HG03520 (cell line): ENCODE measurements around the gene DGAT2.

Experiments used
- ATAC-seq: cut with Tn5 transposase; IDR thresholded peaks from one replicate; pipeline ENCODE4 v1.9.1; 2021; ENCODE audit warnings: mild to moderate bottlenecking, moderate library complexity; ENCODE audit not compliant: unreplicated experiment

Gene DGAT2

GRCh38 chr11:75797792-75798191 lies 29.2 kb downstream of the DGAT2 start:
- ATAC-seq: no peak

- ATAC-seq: no peak
Observed at GRCh38 chr11:75800136-75800675, 31.6 kb downstream of the DGAT2 start.

DNA sequence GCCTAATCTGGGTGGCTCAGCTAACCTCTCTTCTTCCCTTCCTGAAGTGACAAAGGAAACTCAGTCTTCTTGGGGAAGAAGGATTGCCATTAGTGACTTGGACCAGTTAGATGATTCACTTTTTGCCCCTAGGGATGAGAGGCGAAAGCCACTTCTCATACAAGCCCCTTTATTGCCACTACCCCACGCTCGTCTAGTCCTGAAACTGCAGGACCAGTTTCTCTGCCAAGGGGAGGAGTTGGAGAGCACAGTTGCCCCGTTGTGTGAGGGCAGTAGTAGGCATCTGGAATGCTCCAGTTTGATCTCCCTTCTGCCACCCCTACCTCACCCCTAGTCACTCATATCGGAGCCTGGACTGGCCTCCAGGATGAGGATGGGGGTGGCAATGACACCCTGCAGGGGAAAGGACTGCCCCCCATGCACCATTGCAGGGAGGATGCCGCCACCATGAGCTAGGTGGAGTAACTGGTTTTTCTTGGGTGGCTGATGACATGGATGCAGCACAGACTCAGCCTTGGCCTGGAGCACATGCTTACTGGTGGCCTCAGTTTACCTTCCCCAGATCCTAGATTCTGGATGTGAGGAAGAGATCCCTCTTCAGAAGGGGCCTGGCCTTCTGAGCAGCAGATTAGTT lies 32.3 kb downstream of the DGAT2 start:
- no peak for ATAC-seq

DNA sequence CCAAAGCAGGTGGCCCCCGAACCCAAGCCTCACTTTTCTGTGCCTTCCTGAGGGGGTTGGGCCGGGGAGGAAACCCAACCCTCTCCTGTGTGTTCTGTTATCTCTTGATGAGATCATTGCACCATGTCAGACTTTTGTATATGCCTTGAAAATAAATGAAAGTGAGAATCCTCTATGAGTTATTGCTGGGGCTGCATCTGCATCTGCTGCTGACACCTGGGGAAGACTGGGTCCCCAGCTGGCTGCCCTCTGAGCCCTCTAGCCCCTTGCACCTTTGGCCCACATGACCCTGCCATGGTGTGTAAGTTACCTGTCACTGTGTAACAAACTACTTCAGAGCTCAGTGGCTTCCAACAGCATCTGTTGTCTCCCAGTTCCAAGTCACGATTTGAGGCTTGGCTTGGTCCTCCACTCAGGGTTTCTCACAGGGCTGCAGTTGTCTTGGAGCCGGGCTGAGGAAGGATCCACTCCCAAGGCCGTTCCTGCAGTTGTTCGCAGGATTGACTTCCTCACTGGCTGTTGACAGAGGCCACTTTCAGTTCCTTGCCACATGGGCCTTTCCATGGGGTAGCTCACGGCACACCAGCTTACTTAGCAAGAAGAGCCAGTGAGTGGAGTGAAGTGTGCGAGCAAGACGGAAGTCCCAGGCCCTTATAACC lies 32.9 kb downstream of the DGAT2 start:
- ATAC-seq: no peak

DNA sequence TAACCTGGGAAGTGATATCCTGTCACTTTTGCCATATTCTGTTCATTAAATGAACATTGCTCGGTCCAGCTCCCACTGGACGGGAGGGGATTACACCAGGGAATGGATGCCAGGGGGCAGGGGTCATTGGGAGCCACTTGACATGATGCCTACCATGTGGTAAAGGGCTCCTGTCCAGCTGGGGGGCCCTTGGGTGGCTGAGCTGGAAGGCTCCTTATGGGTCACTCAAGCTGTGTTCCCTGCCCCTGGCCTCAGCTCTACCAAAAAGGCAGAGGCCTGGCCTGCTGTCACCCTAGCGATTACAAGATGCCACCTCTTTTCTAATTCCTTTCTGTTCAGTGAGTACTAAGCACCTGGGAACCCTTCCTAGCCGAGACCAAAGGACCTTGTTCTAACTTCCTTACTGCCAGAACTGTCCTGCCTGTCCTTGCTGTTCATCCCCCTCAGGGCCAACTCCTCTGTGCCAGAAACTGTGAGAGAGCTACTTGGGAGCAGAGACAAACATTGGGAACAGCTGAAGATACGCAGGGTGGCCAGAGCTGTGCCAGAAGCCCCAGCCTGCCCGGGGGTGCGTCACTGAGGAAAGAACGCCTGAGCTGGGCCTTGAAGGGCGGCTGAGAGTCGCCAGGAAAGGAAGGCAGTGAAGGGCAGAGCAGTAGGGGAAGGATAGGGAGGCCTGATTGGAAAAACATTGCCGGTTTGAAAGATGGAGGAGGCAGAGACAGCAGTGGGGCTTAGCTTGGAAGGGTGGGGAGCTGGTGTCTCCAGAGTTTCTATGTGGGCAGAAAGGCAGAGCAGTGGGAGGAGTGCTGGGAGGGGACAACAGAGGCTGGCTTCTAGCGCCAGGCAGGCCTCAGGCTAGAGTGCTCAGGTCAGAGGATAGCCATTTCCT lies 33.7 kb downstream of the DGAT2 start:
- no peak for ATAC-seq

DNA sequence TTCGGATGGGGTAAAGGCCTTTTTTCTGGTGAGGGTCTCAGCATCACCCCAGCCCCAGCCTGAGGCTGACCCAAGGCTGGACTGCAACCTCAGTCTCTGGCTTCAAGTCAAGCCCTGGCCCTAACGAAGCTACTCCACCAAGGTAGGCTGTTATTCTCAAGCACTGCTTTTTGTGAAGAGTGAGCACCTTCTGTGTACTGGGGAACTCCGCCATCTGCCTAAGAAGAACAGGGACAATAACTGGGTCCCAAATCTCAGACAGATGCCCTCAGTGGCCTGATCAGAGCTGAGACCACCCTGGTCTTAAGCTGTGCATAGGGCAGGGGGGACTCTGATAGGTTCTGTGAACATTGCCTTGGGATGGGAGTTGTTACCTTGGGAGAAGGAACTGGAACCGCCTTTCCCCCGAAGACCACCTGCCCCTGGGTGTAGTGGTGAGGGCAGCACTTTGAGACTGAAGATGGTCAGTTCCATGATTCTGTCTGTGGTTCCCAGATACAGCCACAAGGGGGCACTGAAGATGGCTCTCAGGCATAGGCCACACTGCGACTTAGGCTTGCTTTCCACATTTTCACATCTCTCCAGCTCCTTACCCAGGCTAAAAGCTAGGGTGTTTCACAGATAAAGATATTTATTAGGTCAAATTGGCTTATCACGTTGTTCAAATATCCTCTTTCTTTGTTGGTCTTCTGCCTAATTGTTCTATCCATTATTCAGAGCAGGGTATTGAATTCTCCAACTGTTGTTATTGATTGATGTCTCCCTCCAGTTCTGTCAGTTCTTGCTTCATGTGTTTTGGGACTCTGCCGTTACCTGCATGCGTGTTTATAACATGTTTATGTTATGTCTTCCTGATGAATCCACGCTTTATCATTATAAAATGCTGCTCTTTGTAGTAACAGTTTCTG lies 34.6 kb downstream of the DGAT2 start:
- no peak for ATAC-seq

DNA sequence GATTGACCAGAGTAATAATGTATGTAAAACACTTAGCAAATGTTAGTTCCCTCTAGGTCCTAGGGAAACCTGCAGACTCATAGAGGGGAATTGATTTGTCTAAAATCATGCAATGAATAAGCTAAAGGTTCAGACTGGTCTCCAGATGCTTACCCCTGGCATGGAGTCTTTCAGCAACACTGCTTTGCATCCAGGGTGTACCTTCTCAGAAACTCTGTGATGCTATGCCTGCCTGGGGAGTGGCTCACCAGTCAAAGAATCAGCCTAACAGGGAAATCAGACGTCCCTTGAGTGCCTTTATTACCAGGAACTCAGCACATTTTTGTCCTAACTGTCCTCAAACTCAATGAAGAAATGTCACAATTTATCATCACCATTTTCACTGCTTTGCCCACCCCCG lies 40.5 kb downstream of the DGAT2 start:
- ATAC-seq: no peak

DNA sequence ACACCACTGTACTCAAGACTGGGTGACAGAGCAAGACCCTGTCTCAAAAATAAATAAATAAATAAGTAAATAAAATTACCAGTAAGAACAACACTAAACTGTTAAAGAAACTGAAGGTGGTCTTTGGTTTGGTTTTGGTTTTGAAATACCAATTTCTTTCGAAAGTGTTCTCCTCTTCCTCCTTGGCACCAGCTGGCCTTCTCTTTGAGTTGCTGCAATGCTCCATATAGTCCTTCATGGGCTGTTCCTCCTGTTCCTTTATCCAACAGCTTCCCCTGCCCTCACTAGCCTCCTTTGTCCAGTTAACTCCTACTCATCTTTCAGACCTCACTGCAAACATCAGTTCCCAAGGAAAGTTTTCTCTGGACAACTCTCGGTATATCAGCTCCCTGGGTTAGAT lies 41.4 kb downstream of the DGAT2 start:
- no peak for ATAC-seq

- peak; percentile 17 for ATAC-seq
Observed at GRCh38 chr11:75810637-75811390, 42.2 kb downstream of the DGAT2 start.

GRCh38 chr11:75811485-75811884 lies 42.9 kb downstream of the DGAT2 start:
- ATAC-seq: no peak

DNA sequence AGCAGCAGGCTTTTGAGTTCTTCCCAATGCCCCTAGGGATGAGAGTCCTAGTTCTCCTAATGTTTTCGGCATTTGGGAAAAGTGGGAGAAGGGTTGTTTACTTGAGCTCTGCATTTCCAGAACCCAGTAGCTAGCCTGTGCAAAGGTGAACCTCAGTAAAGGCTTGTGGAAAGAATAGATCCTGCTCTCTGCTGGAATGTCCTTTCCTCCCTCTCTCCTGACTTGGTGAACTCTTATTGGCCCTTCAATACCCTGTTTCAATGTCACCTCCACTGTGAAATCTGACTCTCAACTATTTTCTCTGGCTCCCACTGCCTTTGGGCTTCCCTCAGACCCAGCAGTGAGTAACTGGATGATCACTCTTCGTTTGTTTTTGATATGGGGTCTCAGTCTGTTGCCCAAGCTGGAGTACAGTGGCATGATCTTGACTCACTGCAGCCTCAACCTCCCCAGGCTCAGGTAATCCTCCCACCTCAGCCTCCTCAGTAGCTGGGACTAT lies 44.0 kb downstream of the DGAT2 start:
- no peak for ATAC-seq

- no peak for ATAC-seq
Observed at GRCh38 chr11:75813124-75813523, 44.5 kb downstream of the DGAT2 start.

- no peak for ATAC-seq
Observed at GRCh38 chr11:75813622-75814039, 45.1 kb downstream of the DGAT2 start.

DNA sequence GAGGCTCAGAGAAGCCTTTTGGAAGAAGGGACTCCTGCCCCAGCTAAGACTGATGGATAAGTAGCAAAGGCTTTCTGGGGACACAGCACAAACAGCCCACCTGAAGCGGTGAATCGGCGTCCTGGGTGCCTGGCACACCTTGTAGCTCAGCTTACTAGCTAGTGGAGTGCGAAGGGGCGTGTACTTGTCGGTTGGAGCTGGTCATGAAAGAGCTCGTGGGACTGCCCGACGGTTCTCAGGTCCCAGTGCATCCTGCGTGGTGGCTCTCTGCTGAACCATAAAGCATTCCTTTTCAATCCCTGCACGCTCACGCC lies 45.7 kb downstream of the DGAT2 start:
- ATAC-seq: peak; percentile 22

DNA sequence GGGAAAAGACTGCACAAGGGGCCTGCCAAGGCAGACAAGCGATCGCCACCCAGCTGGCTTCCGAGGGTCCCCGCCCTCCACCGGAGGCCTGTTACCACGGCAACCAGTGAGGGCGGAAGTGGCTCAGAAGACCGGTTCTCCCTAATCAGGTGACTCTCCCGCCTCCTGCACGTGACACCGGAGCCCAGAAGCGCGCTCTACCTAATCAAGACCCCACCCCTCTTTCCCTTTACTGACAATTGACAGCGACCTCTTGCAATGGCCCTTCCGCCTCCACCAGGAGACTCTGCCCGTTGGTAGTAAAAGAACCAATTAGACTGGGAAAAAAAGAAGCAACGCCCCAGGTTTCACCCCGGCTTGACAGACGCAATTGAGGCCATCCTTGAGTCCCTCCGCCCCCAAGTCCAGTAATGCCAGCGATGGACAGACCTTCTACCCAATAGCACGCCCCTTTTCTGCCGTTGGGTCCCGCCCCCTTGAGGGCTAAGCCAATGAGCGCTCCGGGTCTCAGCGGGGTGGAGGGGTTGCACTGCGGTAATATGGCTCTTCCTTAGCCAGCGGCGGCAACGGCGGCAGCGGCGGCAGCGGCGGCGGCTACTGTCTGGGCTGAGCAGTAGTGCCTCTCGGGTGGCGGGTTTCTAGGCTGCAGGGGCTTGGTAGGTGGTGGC lies 46.2 kb downstream of the DGAT2 start, which contains the start of gene UVRAG:
Gene UVRAG (plus strand): TSS at position 534 of the 668 bp plus-strand sequence. CDS start 198 bp downstream, outside the sequence.
- ATAC-seq: peak; percentile 74

DNA sequence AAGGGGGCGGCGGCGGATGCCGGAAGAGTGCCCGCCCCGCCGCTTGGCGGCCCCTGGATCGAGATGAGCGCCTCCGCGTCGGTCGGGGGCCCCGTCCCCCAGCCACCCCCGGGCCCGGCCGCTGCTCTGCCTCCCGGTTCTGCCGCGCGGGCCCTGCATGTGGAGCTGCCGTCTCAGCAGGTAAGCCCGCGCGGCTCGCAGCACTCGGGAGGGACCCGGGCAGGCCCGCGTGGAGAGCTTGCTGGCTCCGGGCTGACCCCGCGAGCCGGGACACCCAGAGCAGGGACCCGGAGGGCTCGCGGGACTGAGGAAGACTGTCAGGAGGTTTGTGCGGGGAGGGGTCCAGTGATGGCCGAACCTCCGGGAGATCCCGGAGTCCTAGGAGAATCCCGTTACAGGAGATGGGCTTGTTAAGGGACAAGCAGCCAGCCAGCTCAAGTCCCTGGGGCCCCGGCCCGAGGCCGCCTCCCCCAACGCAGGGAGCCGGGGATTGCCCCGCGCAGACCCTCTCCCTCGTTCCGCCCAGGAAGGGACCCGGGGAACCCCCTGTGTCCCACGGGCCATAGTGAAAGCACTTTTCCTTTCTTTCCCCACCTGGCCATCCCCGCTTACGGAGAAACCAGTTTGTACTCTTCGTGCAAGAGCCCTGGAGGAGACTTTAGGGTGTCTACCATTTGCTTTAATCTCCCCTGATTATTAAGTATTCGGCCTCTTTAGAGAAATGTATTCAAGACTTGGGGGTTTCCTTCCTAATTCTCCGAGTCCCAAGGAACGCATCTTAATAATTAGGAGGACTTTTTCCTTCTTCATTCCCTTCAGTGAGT lies 47.0 kb downstream of the DGAT2 start:
- ATAC-seq: no peak

DNA sequence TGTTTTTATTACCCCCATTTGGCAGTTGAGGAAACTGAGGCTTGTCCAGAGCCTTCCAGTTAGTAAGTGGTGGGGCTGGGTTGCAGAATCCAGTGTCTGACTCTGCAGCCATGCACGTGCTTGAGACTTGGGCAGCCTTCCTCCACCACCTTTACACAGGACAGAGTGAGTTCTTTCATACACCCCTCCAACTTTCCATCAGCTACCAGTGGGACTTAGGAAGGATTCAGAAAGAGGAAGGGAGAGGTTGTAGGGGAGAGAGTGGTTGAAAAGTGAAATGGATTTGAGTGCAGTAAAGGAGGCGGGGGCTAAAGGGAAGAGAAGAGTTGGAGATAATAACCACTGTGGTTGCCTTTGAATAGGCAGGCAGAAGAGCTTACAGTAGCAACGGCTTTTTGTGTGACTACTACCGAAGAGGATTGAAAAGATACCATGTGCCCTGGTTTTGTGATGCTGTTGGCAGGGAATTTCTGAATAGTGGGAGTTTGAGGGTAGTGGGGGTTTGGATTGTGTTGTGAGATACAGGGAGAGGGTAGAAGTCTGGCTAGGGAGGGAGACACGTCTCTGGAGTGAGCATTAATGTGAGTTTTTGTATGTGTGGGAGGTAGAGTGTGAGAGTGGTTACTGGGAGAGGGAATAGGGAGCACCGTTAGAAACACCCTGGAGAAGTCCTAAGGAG lies 48.1 kb downstream of the DGAT2 start:
- no peak for ATAC-seq

GRCh38 chr11:75820645-75821044 lies 52.1 kb downstream of the DGAT2 start:
- ATAC-seq: no peak
